GM12878 (cell line): ENCODE data around the gene CDC37L1. TPM values are rescaled to one million over a fixed set of nuclear protein-coding genes. Genes with fewer than 3 reads are reported as not detected.

Experiments
- ATAC-seq: fragments of 200-7000 bp; cut with Tn5 transposase; 3 replicates; pipeline ENCODE4 v1.9.1; 2020; ENCODE audit warnings: mild to moderate bottlenecking, moderate library complexity
- BruUV-seq: library from RNA; stranded (reverse); fragments of 400-500 nt; replicated peaks from 2 replicates; lab custom pipeline; 2021; lab: Mats Ljungman, UMichigan
- CTCF ChIA-PET: fragments of 300-600 bp; sonication (Branson Sonifier 250); formaldehyde crosslinking; extraction: SDS; loops from one replicate; lab custom pipeline; 2021; ENCODE audit warnings: inconsistent platforms; lab: Yijun Ruan, JAX
- POLR2A ChIA-PET: fragments of 350-600 bp; formaldehyde crosslinking; extraction: SDS; loops from one replicate; lab custom pipeline; 2021; ENCODE audit warnings: inconsistent platforms; lab: Charles Lee
- RAD21 ChIA-PET: fragments of 300-600 bp; sonication (Branson Sonifier 250); formaldehyde crosslinking; loops from one replicate; lab custom pipeline; 2023; ENCODE audit warnings: antibody characterized with exemption; ENCODE audit not compliant: unreplicated experiment; lab: Charles Lee
- SMC1A ChIA-PET: fragments of 300-600 bp; sonication (Branson Sonifier 250); formaldehyde crosslinking; loops from one replicate; lab custom pipeline; 2023; ENCODE audit not compliant: unreplicated experiment, uncharacterized antibody; lab: Charles Lee
- DNase-seq: peaks from one replicate; pipeline ENCODE4 v3.0.0-alpha.2; 2011; ENCODE audit warnings: low read depth, low spot score
- FAIRE-seq: peaks from 3 replicates; lab custom pipeline; 2011; peaks lifted over from hg19 to GRCh38; lab: Jason Lieb, UNC
- H2AFZ ChIP-seq: 2 replicates; pipeline ENCODE4 v1.6.0; 2011; ENCODE audit warnings: low read depth, low read length, control low read depth; ENCODE audit not compliant: control insufficient read depth
- H3K27ac ChIP-seq: 2 replicates; pipeline ENCODE4 v1.5.1; 2011; ENCODE audit warnings: control low read depth; ENCODE audit not compliant: control insufficient read depth, insufficient read depth
- H3K27me3 ChIP-seq, 2 experiments: replicated peaks in 1 of 2; 2 replicates each; pipeline versions ENCODE4 v1.6.0 to v1.6.1; 2011; ENCODE audit warnings: low read length in 1 of 2; ENCODE audit not compliant: control insufficient read depth in 2 of 2, insufficient read depth in 2 of 2
- H3K36me3 ChIP-seq, 2 experiments: 2 replicates each; pipeline ENCODE4 v1.5.1; 2011; ENCODE audit warnings: low read length in 1 of 2; ENCODE audit not compliant: control insufficient read depth in 2 of 2, insufficient read depth in 2 of 2
- H3K4me1 ChIP-seq: 2 replicates; pipeline ENCODE4 v1.6.1; 2011; ENCODE audit warnings: mild to moderate bottlenecking, low read length, moderate library complexity, mixed read lengths; ENCODE audit not compliant: control insufficient read depth, insufficient read depth
- H3K4me2 ChIP-seq: 2 replicates; pipeline ENCODE4 v1.6.0; 2011; ENCODE audit warnings: control low read depth; ENCODE audit not compliant: control insufficient read depth, insufficient read depth
- H3K4me3 ChIP-seq: fragments of 200-600 bp; sonication (generic); 2 replicates; pipeline ENCODE4 v1.5.1; 2016
- H3K79me2 ChIP-seq: 2 replicates; pipeline ENCODE4 v1.6.0; 2011; ENCODE audit warnings: low read length; ENCODE audit not compliant: control insufficient read depth, insufficient read depth
- H3K9ac ChIP-seq: 2 replicates; pipeline ENCODE4 v1.8.0; 2011; ENCODE audit warnings: low read length, control low read depth, mixed read lengths; ENCODE audit not compliant: control insufficient read depth, insufficient read depth
- H3K9me3 ChIP-seq: replicated peaks from 3 replicates; pipeline ENCODE4 v1.5.1; 2011; ENCODE audit warnings: mild to moderate bottlenecking, low read length; ENCODE audit not compliant: control insufficient read depth, insufficient read depth
- H4K20me1 ChIP-seq: 2 replicates; pipeline ENCODE4 v1.6.0; 2011; ENCODE audit not compliant: control insufficient read depth, insufficient read depth
- CTCF ChIP-seq, 3 experiments: IDR thresholded peaks in 2 of 3; conservative IDR thresholded peaks in 1 of 3; 2 replicates each; pipeline ENCODE4 v1.5.1; 2011; ENCODE audit warnings: low read depth in 3 of 3, low read length in 3 of 3, mild to moderate bottlenecking in 3 of 3, control low read depth in 2 of 3, moderate library complexity in 2 of 3, inconsistent platforms in 1 of 3, mixed read lengths in 1 of 3; ENCODE audit not compliant: control insufficient read depth in 2 of 3, insufficient read depth in 1 of 3; ENCODE audit errors: extremely low read depth in 1 of 3
- EZH2 ChIP-seq: IDR thresholded peaks from 2 replicates; pipeline ENCODE4 v1.6.1; 2012; ENCODE audit warnings: low read depth, mild to moderate bottlenecking, control low read depth, inconsistent platforms, low read length, borderline replicate concordance; ENCODE audit not compliant: control insufficient read depth
- KAT2A ChIP-seq: conservative IDR thresholded peaks from 2 replicates; pipeline ENCODE4 v1.6.1; 2011; ENCODE audit warnings: low read depth, low read length; ENCODE audit not compliant: control insufficient read depth
- MYB ChIP-seq: fragments of 150-350 bp; IDR thresholded peaks from 2 replicates; pipeline ENCODE4 v1.6.1; 2014; ENCODE audit warnings: mild to moderate bottlenecking, low read depth, low read length, borderline replicate concordance
- NFYB ChIP-seq: IDR thresholded peaks from 2 replicates; pipeline ENCODE4 v1.6.1; 2011; ENCODE audit warnings: low read depth, mild to moderate bottlenecking, low read length, improper control_type of control experiment, moderate library complexity; ENCODE audit not compliant: insufficient read depth
- RAD21 ChIP-seq: IDR thresholded peaks from 2 replicates; pipeline ENCODE4 v1.6.1; 2011; ENCODE audit warnings: mild to moderate bottlenecking, low read depth, low read length, moderate library complexity; ENCODE audit not compliant: insufficient read depth
- SMC3 ChIP-seq: IDR thresholded peaks from 2 replicates; pipeline ENCODE4 v1.6.1; 2011; ENCODE audit warnings: low read length, improper control_type of control experiment, borderline replicate concordance
- TARDBP ChIP-seq: IDR thresholded peaks from 2 replicates; pipeline ENCODE4 v1.6.1; 2016; ENCODE audit warnings: borderline replicate concordance
- ZSCAN29 ChIP-seq: fragments of 450-650 bp; IDR thresholded peaks from 2 replicates; pipeline ENCODE4 v1.6.1; 2017; ENCODE audit warnings: mild to moderate bottlenecking, moderate library complexity
- ZZZ3 ChIP-seq: IDR thresholded peaks from 2 replicates; pipeline ENCODE4 v1.6.1; 2011; ENCODE audit warnings: low read depth; ENCODE audit not compliant: control insufficient read depth, insufficient read length
- WGBS: methylation state at CpG from one replicate; pipeline ENCODE4 v1.1.6; 2016; ENCODE audit warnings: low lambda C conversion rate; ENCODE audit not compliant: insufficient replicate concordance, insufficient coverage; ENCODE audit errors: missing lambda C conversion rate; 5-methylcytosine and 5-hydroxymethylcytosine counted together
- in situ Hi-C: fragments of 300-500 bp; cut with MboI; formaldehyde crosslinking; loops from 9 replicates; pipeline ENCODE4 v1.14.3; 2018; ENCODE audit warnings: mixed read lengths
- intact Hi-C: fragments of 100-400 bp; cut with micrococcal nuclease; formaldehyde crosslinking; loops from one replicate; pipeline ENCODE4 v1.14.2; 2022; ENCODE audit not compliant: unreplicated experiment
- polyA plus RNA-seq, 11 experiments: library from polyadenylated mRNA; depleted of rRNA in 4 of 11; unstranded in 6 of 11; stranded (reverse) in 5 of 11; fragments of >200 nt; fragmentation: Nextera tagmentation in 4 of 11; fragmentation: Illumina TruSeq in 1 of 11; extraction: Ambion mirVana in 4 of 11; extraction: Trizol in 1 of 11; gene quantifications; 1 replicate in 1 of 11; 2 replicates in 10 of 11; pipeline versions ENCODE4 v1.2.1 to v1.2.3, GENCODE V29; 2011 to 2016; ENCODE audit warnings: inconsistent platforms in 2 of 11, missing spikeins in 2 of 11, low read depth in 1 of 11
- total RNA-seq, 4 experiments: library from RNA; depleted of rRNA in 3 of 4; stranded (reverse); fragments of >200 nt in 3 of 4; fragmentation: Illumina TruSeq in 1 of 4; extraction: Trizol in 1 of 4; gene quantifications; 2 replicates each; pipeline versions ENCODE4 v1.2.1 to v1.2.3, GENCODE V29; 2013 to 2021

CDC37L1 gene
- total and polyA plus RNA-seq, 10 of the 15 experiments (the other 5 are each of a cell fraction or from before 2014, with no cell fraction given): 2.2 to 16.6 (median 8.2) TPM

GRCh38 chr9:4640027-4640426, 39.3 kb upstream of the CDC37L1 start:
- no peak for DNase-seq
- intact Hi-C loops: loop anchor here (2.0 kb wide), 1 partner anchor 257 kb away; no protein-coding TSS in a partner anchor
- H2AFZ ChIP-seq: no peak overlapping the region
- no peaks in the 10 kb centered on the region for H3K36me3 ChIP-seq
- H3K4me3 ChIP-seq: no peak overlapping the region
- 30% methylated on average over 2 of the region's 2 CpGs for WGBS
- TF ChIP-seq SMC3: peak; percentile 58; the same call in 1 of the 2 replicates
- no peak for TF ChIP-seq TARDBP
- peak; percentile 21 to 42 (median 31); a peak in 3 of 6 replicates for TF ChIP-seq CTCF (IDR thresholded peaks at IDR 0.05 in 2 of 3, conservative IDR thresholded peaks at IDR 0.05 in 1 of 3; ENCODE audit: control insufficient read depth in 2 of 3, extremely low read depth in 1 of 3, insufficient read depth in 1 of 3, low read depth in 3 of 3, low read length in 3 of 3)
- TF ChIP-seq EZH2: no peak
- TF ChIP-seq ZSCAN29: no peak
- TF ChIP-seq ZZZ3: no peak
- TF ChIP-seq NFYB: no peak
- no peak for TF ChIP-seq MYB
- TF ChIP-seq RAD21: peak; percentile 60
- TF ChIP-seq KAT2A: no peak
- TF ChIP-seq, all 136 proteins: peak for 3
- Histone ChIP-seq H3K9ac (no peak overlapping the region), H3K9me3 (no peaks in the 10 kb centered on the region), H3K4me1 (no peaks in the 10 kb centered on the region), H3K4me2 (no peak overlapping the region), H3K27me3 (no peaks in the 10 kb centered on the region), H3K79me2 (no peaks in the 10 kb centered on the region), H4K20me1 (no peaks in the 10 kb centered on the region), H3K27ac (no peak overlapping the region)
- no peak for FAIRE-seq
- ChIA-PET SMC1A (interaction anchor here (1.0 to 1.9 kb wide), 4 partner anchors 35 to 323 kb away, joined by 3 to 10 read pairs (median 3); partner anchors contain the start of gene AK3), POLR2A (no interaction called here), CTCF (interaction anchor here (0.7 to 2.0 kb wide), 7 partner anchors 35 to 760 kb away, joined by 3 to 12 read pairs (median 4); no protein-coding TSS in a partner anchor), RAD21 (interaction anchor here (0.8 to 1.4 kb wide), 2 partner anchors 257 to 325 kb away, joined by 3 to 4 read pairs; no protein-coding TSS in a partner anchor)
- ATAC-seq: 0 out of 3 replicates have a peak, but pooled peaks have one; percentile 29
- no TSS peak for BruUV-seq
- in situ Hi-C loops: no loop called here
